Measurements from ENCODE around the gene PPM1E. TPM values are rescaled to one million over a fixed set of nuclear protein-coding genes. Genes with fewer than 3 reads are reported as not detected.
A peak's percentile ranks its signal among the peaks of the same experiment; 100 is the strongest.

The PPM1E gene
- under 0.01 TPM in 2 replicates for total RNA-seq

DNA sequence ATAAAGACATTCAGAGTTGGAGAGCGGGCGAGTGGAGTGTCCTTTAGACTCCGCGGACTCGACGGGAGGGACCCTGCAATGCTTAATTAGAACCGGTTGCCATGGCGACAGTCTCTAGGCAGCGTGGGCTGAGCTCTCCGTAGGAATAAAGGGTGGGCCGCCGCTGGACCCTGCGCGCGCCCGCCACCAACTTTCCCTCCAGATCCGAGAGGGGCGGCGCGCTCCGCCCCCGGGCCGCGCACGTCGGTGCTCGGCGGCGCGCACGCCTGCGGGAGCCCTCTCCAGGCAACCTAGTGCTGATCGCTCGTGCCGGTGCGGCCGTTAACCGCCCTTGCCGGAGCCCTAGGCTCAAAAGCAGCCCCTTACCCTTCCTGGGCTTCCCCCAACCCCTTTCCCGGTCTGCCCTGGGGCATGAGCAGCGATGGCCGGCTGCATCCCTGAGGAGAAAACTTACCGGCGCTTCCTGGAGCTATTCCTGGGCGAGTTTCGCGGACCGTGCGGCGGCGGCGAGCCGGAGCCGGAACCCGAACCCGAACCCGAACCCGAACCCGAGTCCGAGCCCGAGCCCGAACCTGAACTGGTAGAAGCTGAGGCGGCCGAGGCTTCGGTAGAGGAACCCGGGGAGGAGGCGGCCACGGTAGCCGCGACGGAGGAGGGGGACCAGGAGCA, at the start of gene PPM1E:
PPM1E (plus strand) TSS at position 278 of the 669 bp plus-strand sequence.
- H3K4me3 ChIP-seq (ENCODE audit: low read depth, low read length): peak within 1 kb of the TSS; percentile 64
- TF ChIP-seq CTCF (IDR thresholded peaks at IDR 0.05; ENCODE audit: insufficient read depth, low read depth, low read length): no peak
- DNase-seq (ENCODE audit: low read depth): peak; percentile 40

DNA sequence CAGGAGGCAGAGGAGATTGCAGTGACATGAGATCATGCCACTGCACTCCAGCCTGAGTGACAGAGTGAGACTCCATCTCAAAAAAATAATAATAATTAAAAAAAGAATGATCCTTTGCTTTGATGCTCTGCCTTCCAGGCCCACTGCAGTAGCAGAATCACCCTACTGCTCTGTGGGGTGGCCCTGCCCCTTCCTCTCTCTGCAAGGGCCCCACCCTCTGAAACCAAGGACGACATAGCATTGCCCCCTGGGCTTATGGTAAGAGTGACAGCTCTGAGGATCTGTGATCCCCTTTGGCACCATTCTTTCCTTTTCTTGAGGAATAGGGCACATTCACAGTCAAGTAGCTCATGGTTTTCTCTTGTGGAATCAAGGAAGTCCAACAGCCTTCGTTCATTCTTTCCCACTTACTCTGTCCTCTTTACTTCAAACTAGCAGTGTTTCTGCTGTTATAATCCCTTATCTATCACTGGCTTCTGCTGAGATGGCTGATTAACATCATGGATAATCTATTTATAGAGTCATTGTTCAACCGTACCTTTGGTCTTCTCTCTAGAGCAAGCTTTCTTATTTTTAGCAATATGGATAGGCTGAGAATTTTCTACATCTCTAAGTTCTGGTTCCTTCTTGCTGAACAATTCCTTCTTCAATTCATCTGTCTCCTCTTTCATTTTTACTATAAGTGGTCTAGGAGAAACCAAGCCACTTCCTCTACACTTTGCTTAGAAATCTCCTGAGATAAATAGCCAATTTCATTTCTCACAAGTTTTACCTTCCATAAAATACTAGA, 49.1 kb upstream of the PPM1E start:
- H3K4me3 ChIP-seq (ENCODE audit: low read depth, low read length): no peak overlapping the region
- no peak for TF ChIP-seq CTCF (IDR thresholded peaks at IDR 0.05; ENCODE audit: insufficient read depth, low read depth, low read length)
- DNase-seq (ENCODE audit: low read depth): no peak

DNA sequence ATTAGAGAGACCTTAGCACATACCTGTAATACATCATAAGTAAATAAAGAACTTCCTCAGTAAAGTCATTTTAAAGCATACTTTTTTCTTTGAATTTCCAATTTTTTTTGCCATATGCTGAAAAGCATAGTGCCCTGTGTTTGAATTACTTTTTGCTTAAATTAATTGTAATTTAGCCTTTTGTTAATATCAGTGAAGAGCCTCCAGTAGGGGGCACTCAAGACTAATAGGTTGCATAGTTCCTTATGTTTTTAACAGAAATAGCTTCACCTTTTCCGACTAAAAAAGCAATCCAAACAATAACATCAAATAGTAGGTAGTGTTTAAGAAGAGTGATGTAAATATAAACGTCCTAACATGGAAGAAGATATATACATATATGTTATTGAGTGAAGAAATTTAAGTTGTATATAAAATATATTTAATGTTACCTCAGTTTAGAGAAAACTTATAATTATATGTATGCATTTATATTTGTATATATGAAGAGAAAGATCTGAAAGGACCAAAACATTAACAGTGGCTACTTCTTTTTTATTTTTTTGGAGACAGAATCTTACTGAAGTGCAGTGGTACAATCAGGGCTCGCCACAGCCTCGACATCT, 44.6 kb upstream of the PPM1E start:
- no peak overlapping the region for H3K4me3 ChIP-seq (ENCODE audit: low read depth, low read length)
- peak; percentile 70 for TF ChIP-seq CTCF (IDR thresholded peaks at IDR 0.05; ENCODE audit: insufficient read depth, low read depth, low read length)
- peak; percentile 76 for DNase-seq (ENCODE audit: low read depth)

DNA sequence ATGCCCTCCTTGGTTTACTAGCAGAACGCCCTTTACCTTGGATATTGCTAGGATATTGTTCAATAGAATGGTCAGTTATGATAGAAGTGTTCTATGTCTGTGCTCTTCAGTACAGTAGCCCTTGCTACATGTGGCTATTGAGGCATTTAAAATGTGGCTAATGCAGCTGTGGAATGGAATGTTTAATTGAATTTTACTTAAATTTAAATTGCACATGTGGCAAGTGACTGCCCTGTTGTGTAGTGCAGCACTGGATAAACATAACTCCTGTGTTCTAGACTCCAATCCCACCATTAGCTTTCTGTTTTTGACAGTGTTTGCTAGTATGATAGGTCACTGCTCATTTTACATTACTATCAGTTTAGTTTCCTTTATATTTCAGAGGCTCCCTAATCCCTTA, 33.4 kb upstream of the PPM1E start:
- no peak for DNase-seq (ENCODE audit: low read depth)
- no peak for TF ChIP-seq CTCF (IDR thresholded peaks at IDR 0.05; ENCODE audit: insufficient read depth, low read depth, low read length)
- no peak overlapping the region for H3K4me3 ChIP-seq (ENCODE audit: low read depth, low read length)

GRCh38 chr17:58722696-58723095, 33.0 kb upstream of the PPM1E start:
- no peak for DNase-seq (ENCODE audit: low read depth)
- no peak for TF ChIP-seq CTCF (IDR thresholded peaks at IDR 0.05; ENCODE audit: insufficient read depth, low read depth, low read length)
- no peak overlapping the region for H3K4me3 ChIP-seq (ENCODE audit: low read depth, low read length)

- DNase-seq (ENCODE audit: low read depth): peak; percentile 14
- TF ChIP-seq CTCF (IDR thresholded peaks at IDR 0.05; ENCODE audit: insufficient read depth, low read depth, low read length): no peak
- H3K4me3 ChIP-seq (ENCODE audit: low read depth, low read length): no peak overlapping the region
These were observed 26.9 kb upstream of the PPM1E start for GRCh38 chr17:58728798-58729197.

Measured in fibroblast of villous mesenchyme (primary cell).